Prostate gland (tissue), 2 donors: ENCODE results near the gene RYR2. TPM values are rescaled to one million over a fixed set of nuclear protein-coding genes. Genes with fewer than 3 reads are reported as not detected.
A peak's percentile ranks its signal among the peaks of the same experiment; 100 is the strongest.

Experiments used
- DNase-seq: peaks from one replicate; pipeline ENCODE4 v3.0.0-alpha.2; 2019; ENCODE audit warnings: low spot score
- H3K27ac ChIP-seq, 2 donors: fragments of 200-600 bp; sonication (generic); 2 replicates each; pipeline ENCODE4 v1.5.1; 2017 to 2019
- H3K27me3 ChIP-seq: fragments of 200-600 bp; sonication (generic); replicated peaks from 2 replicates; pipeline ENCODE4 v1.5.1; 2019; ENCODE audit not compliant: insufficient read depth
- H3K36me3 ChIP-seq, 2 donors: fragments of 200-600 bp; sonication (generic); 1 replicate in 1 of 2; 2 replicates in 1 of 2; pipeline versions ENCODE4 v1.5.1 to v1.8.1; 2017 to 2019
- H3K4me1 ChIP-seq: fragments of 200-600 bp; sonication (generic); replicated peaks from 2 replicates; pipeline ENCODE4 v1.5.1; 2019
- H3K4me3 ChIP-seq, 2 donors: fragments of 200-600 bp; sonication (generic); 2 replicates each; pipeline ENCODE4 v1.5.1; 2017 to 2019
- H3K9me3 ChIP-seq: fragments of 200-600 bp; sonication (generic); 2 replicates; pipeline ENCODE4 v1.5.1; 2017
- CTCF ChIP-seq, 4 experiments: fragments of 200-600 bp in 2 of 4; fragments of 450-650 bp in 2 of 4; sonication (generic) in 2 of 4; IDR thresholded peaks; 1 replicate in 3 of 4; 2 replicates in 1 of 4; pipeline ENCODE4 v1.5.1; 2016 to 2019; ENCODE audit warnings: antibody characterized with exemption in 4 of 4, mild to moderate bottlenecking in 2 of 4, moderate library complexity in 2 of 4
- POLR2A ChIP-seq: fragments of 450-650 bp; IDR thresholded peaks from one replicate; pipeline ENCODE4 v1.6.1; 2016; ENCODE audit warnings: antibody characterized with exemption, mild to moderate bottlenecking
- POLR2AphosphoS5 ChIP-seq: sonication (generic); formaldehyde crosslinking; IDR thresholded peaks from one replicate; pipeline ENCODE4 v1.6.1; 2017; ENCODE audit warnings: antibody characterized with exemption
- WGBS: methylation state at CpG from one replicate; pipeline ENCODE4 v1.1.5; 2018; 5-methylcytosine and 5-hydroxymethylcytosine counted together
- intact Hi-C: fragments of 100-400 bp; cut with DNase I; formaldehyde crosslinking; loops from one replicate; pipeline ENCODE4 v1.14.2; 2022
- total RNA-seq, 2 donors: library from RNA; depleted of rRNA; stranded (reverse); fragments of >200 nt; gene quantifications; one replicate each; pipeline ENCODE4 v1.1.0, GENCODE V29; 2016

RYR2 gene
- total RNA-seq = 1 to 10 TPM; 2.9 to 6.7 TPM

- Histone ChIP-seq H3K27ac (no peak within 1 kb of the TSS), H3K27me3 (peaks cover 8% of the 10 kb centered on the region), H3K9me3 (no peaks in the 10 kb centered on the region), H3K36me3 (no peaks in the 10 kb centered on the region), H3K4me1 (no peaks in the 10 kb centered on the region), H3K4me3 (peak within 1 kb of the TSS; percentile 27 to 39)
- TF ChIP-seq POLR2A = no peak
- TF ChIP-seq POLR2AphosphoS5 = no peak
- TF ChIP-seq CTCF (IDR thresholded peaks at IDR 0.05) = peak in 2 of 4 experiments; percentile 17 to 30
- 4% methylated on average over 57 of the region's 87 CpGs for WGBS
- intact Hi-C loops = loop anchor here (2.0 to 10.0 kb wide), 3 partner anchors 203 to 345 kb away; no protein-coding TSS in a partner anchor
- no peak for DNase-seq
Measured at GRCh38 chr1:237041795-237042525, at the start of gene RYR2. RYR2 (plus strand) TSS chr1:237042184; CDS start chr1:237042522, 338 bp downstream.

- 79% methylated on average over 8 of the region's 8 CpGs for WGBS
- H3K36me3 ChIP-seq = no peaks in the 10 kb centered on the region
- no peaks in the 10 kb centered on the region for H3K27me3 ChIP-seq
- H3K4me3 ChIP-seq = no peak overlapping the region
- intact Hi-C loops = no loop called here
- TF ChIP-seq POLR2AphosphoS5 = no peak
- TF ChIP-seq CTCF (IDR thresholded peaks at IDR 0.05) = no peak
- TF ChIP-seq POLR2A = no peak
- no peaks in the 10 kb centered on the region for H3K9me3 ChIP-seq
- no peaks in the 10 kb centered on the region for H3K4me1 ChIP-seq
- no peak overlapping the region for H3K27ac ChIP-seq
- DNase-seq = no peak
Measured at GRCh38 chr1:236992449-236992848, 49.5 kb upstream of the RYR2 start.

GRCh38 chr1:236994450-236994849 is 47.5 kb upstream of the RYR2 start:
- Histone ChIP-seq H3K27ac (no peak overlapping the region), H3K36me3 (no peaks in the 10 kb centered on the region), H3K27me3 (no peaks in the 10 kb centered on the region), H3K4me1 (no peaks in the 10 kb centered on the region), H3K4me3 (no peak overlapping the region), H3K9me3 (no peaks in the 10 kb centered on the region)
- no peak for DNase-seq
- WGBS = 95% methylated on average over 1 of the region's 1 CpG
- TF ChIP-seq POLR2AphosphoS5 (no peak), CTCF (IDR thresholded peaks at IDR 0.05) (no peak), POLR2A (no peak)
- intact Hi-C loops = no loop called here

GRCh38 chr1:236997361-236997760 is 44.6 kb upstream of the RYR2 start:
- H3K36me3 ChIP-seq = no peaks in the 10 kb centered on the region
- no peak overlapping the region for H3K27ac ChIP-seq
- H3K4me3 ChIP-seq = no peak overlapping the region
- 82% methylated on average over 11 of the region's 11 CpGs for WGBS
- no peaks in the 10 kb centered on the region for H3K9me3 ChIP-seq
- H3K27me3 ChIP-seq = no peaks in the 10 kb centered on the region
- intact Hi-C loops = no loop called here
- H3K4me1 ChIP-seq = no peaks in the 10 kb centered on the region
- no peak for DNase-seq
- no peak for TF ChIP-seq POLR2A
- no peak for TF ChIP-seq CTCF (IDR thresholded peaks at IDR 0.05)
- TF ChIP-seq POLR2AphosphoS5 = no peak

GRCh38 chr1:236997882-236998281 is 44.1 kb upstream of the RYR2 start:
- H3K9me3 ChIP-seq = no peaks in the 10 kb centered on the region
- WGBS = 25% methylated on average over 12 of the region's 12 CpGs
- intact Hi-C loops = no loop called here
- no peak for DNase-seq
- H3K36me3 ChIP-seq = no peaks in the 10 kb centered on the region
- no peaks in the 10 kb centered on the region for H3K27me3 ChIP-seq
- no peak overlapping the region for H3K27ac ChIP-seq
- no peak for TF ChIP-seq CTCF (IDR thresholded peaks at IDR 0.05)
- TF ChIP-seq POLR2A = no peak
- no peak for TF ChIP-seq POLR2AphosphoS5
- no peaks in the 10 kb centered on the region for H3K4me1 ChIP-seq
- no peak overlapping the region for H3K4me3 ChIP-seq
